Right lobe of liver (tissue), 6 donors: ENCODE measurements around the gene FGF6. TPM values are rescaled to one million over a fixed set of nuclear protein-coding genes. Genes with fewer than 3 reads are reported as not detected.

ENCODE experiments used
- ATAC-seq, 4 donors: fragments of 200-7000 bp; cut with Tn5 transposase; one replicate each; pipeline ENCODE4 v1.9.1; 2020; ENCODE audit warnings: mild to moderate bottlenecking in 4 of 4, moderate library complexity in 4 of 4
- DNase-seq, 3 donors: peaks; one replicate each; pipeline ENCODE4 v3.0.0-alpha.2; 2020
- H3K27ac ChIP-seq, 3 donors: fragments of 200-600 bp; one replicate each; pipeline ENCODE4 v1.8.0; 2022
- H3K27me3 ChIP-seq, 2 donors: fragments of 200-600 bp; one replicate each; pipeline ENCODE4 v1.8.0; 2022
- H3K36me3 ChIP-seq, 4 donors: fragments of 200-600 bp; sonication (generic) in 1 of 4; one replicate each; pipeline versions ENCODE4 v1.5.1 to v1.8.0; 2017 to 2022; ENCODE audit warnings: control low read depth in 1 of 4
- H3K4me1 ChIP-seq, 4 donors: fragments of 200-600 bp; sonication (generic) in 1 of 4; one replicate each; pipeline versions ENCODE4 v1.5.1 to v1.8.0; 2017 to 2022; ENCODE audit warnings: control low read depth in 1 of 4
- H3K4me3 ChIP-seq, 3 donors: fragments of 200-600 bp; one replicate each; pipeline ENCODE4 v1.8.0; 2022
- H3K9me3 ChIP-seq, 4 donors: fragments of 200-600 bp; sonication (generic) in 1 of 4; one replicate each; pipeline versions ENCODE4 v1.5.1 to v1.8.0; 2017 to 2022; ENCODE audit warnings: control low read depth in 1 of 4
- POLR2A ChIP-seq: fragments of 450-650 bp; IDR thresholded peaks from one replicate; pipeline ENCODE4 v1.6.1; 2017; ENCODE audit warnings: antibody characterized with exemption, mild to moderate bottlenecking
- WGBS: methylation state at CpG from one replicate; pipeline ENCODE4 v1.1.6; 2018; ENCODE audit warnings: low coverage, low lambda C conversion rate; ENCODE audit not compliant: insufficient coverage; ENCODE audit errors: missing lambda C conversion rate; 5-methylcytosine and 5-hydroxymethylcytosine counted together
- intact Hi-C, 2 donors: fragments of 100-400 bp; cut with DNase I; formaldehyde crosslinking; loops; one replicate each; pipeline versions ENCODE4 v1.11.2 to v1.14.1; 2022
- total RNA-seq, 6 experiments: library from RNA; depleted of rRNA in 2 of 6; stranded (reverse); fragments of >200 nt in 2 of 6; fragmentation: NEBNext Ultra II Directional in 3 of 6; extraction: Animal tissue kit (Norgen Biotek cat#: 25700) in 3 of 6; gene quantifications; one replicate each; pipeline versions ENCODE4 v1.1.0 to v1.2.4, GENCODE V29; 2016 to 2023
- TF ChIP-seq, protein P1 (sequence below), 4 donors: fragments of 200-600 bp in 3 of 4; fragments of 450-650 bp in 1 of 4; IDR thresholded peaks; one replicate each; pipeline versions ENCODE4 v1.5.1 to v1.8.0; 2016 to 2022; ENCODE audit warnings: antibody characterized with exemption in 4 of 4, mild to moderate bottlenecking in 2 of 4
- donor health status: DM: no; HTN: yes; CAD: no.
- donor health status: DM: no; HTN: no; CAD: no.
- donor health status: DM: no; HTN: no; CAD: no.
- donor health status: DM: no; HTN: yes; CAD: no.
- donor health status: DM: no; HTN: yes; CAD: no.

FGF6 gene
- total RNA-seq, 6 experiments from 2014 or later = not detected

DNA sequence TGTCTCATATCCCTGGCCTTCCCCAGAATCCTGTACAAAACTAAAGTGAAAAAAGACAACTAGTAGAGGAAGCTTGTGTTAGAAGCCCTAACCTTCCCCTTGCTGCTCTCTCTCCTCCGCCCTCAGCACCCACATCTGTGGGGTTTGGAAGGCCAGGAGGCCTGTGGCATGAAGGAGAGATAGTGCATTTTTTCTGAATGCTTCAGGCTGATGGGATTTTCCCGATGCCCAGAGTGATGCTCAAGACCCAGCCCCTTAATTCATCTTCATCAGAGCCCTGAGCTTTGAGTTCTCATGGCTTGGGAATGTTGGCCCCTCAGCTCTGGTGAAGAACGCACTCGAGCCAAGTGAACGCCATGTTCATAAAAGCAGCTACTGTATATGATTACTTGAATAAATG lies 5.9 kb downstream of the FGF6 start:
- intact Hi-C loops = no loop called here
- 42% methylated on average over 2 of the region's 5 CpGs for WGBS
- TF ChIP-seq POLR2A = no peak
- TF ChIP-seq, protein P1, sequence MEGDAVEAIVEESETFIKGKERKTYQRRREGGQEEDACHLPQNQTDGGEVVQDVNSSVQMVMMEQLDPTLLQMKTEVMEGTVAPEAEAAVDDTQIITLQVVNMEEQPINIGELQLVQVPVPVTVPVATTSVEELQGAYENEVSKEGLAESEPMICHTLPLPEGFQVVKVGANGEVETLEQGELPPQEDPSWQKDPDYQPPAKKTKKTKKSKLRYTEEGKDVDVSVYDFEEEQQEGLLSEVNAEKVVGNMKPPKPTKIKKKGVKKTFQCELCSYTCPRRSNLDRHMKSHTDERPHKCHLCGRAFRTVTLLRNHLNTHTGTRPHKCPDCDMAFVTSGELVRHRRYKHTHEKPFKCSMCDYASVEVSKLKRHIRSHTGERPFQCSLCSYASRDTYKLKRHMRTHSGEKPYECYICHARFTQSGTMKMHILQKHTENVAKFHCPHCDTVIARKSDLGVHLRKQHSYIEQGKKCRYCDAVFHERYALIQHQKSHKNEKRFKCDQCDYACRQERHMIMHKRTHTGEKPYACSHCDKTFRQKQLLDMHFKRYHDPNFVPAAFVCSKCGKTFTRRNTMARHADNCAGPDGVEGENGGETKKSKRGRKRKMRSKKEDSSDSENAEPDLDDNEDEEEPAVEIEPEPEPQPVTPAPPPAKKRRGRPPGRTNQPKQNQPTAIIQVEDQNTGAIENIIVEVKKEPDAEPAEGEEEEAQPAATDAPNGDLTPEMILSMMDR (IDR thresholded peaks at IDR 0.05) = no peak
- H3K27me3 ChIP-seq = no peaks in the 10 kb centered on the region
- H3K27ac ChIP-seq = no peak overlapping the region
- no peaks in the 10 kb centered on the region for H3K4me1 ChIP-seq
- no peaks in the 10 kb centered on the region for H3K36me3 ChIP-seq
- DNase-seq (peak in 1 of 3 donors; percentile 10), ATAC-seq (no peak)
- H3K9me3 ChIP-seq = no peaks in the 10 kb centered on the region
- no peak overlapping the region for H3K4me3 ChIP-seq

DNA sequence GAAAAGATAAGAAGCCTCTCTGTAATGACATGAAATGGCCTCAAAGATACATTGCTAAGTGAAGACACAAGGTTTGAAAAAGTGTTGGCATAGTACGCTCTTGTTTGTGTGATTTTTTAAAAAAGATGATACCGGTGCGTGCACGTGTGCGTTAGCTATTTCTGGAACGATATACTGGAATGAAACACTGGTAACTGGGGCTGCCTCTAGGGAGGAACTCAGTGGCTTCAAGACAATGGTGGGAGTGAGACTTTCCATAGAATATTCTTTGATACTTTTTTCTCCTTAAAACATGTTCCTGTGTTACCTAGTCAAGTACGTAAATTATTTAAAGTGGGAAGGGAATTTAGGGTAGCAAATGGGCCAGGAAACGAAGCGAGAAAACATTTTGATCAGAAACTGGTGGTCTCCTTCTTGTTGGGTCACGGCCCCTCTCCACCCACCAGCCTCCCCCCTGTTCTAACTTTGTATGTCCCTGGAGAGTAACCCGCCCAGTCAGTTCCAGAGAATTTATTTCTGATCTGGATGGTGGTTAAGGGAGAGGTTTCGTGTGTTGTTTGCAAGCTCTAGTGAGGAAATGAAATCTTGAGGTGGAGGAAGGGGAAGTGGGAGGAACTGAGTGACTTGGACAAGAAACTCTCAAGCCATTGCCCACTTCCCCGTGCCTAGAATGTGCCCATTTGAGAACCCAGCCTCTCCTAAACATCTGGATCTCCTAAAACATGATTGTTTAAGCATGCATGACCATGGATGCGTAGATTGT lies 6.6 kb downstream of the FGF6 start:
- DNase-seq (peak in 1 of 3 donors; percentile 7), ATAC-seq (peak in 3 of 4 donors; percentile 20 to 32 (median 22))
- TF ChIP-seq POLR2A = no peak
- TF ChIP-seq, protein P1 (IDR thresholded peaks at IDR 0.05) = no peak
- Histone ChIP-seq H3K4me3 (no peak overlapping the region), H3K27me3 (no peaks in the 10 kb centered on the region), H3K36me3 (no peaks in the 10 kb centered on the region), H3K9me3 (no peaks in the 10 kb centered on the region), H3K27ac (no peak overlapping the region), H3K4me1 (no peaks in the 10 kb centered on the region)
- WGBS = 63% methylated on average over 14 of the region's 14 CpGs
- intact Hi-C loops = no loop called here

DNA sequence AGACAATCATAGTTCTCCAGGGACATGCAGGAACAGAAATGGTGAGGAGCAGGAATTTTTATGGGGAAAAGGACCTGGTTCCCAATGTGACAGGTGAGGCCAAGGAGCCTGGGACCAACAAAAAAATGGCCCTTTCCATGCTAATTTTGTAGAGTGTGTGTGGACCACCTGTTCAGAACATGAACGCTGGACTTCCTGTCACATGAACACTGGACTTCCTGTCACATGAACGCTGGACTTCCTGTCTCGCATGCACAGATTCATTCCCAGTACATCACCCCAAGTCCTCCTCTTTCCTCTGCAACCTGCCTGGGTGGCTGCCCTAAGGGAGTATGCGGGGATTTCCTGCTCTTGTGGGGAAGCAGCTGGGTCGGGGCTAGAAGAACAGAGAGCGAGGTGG lies 10.1 kb downstream of the FGF6 start:
- no peaks in the 10 kb centered on the region for H3K9me3 ChIP-seq
- H3K4me3 ChIP-seq = no peak overlapping the region
- peak in 1 of 3 donors; percentile 15 for DNase-seq
- H3K27me3 ChIP-seq = no peaks in the 10 kb centered on the region
- H3K36me3 ChIP-seq = no peaks in the 10 kb centered on the region
- intact Hi-C loops = no loop called here
- no peaks in the 10 kb centered on the region for H3K4me1 ChIP-seq
- TF ChIP-seq, protein P1 (IDR thresholded peaks at IDR 0.05) = no peak
- no peak for TF ChIP-seq POLR2A
- no peak for ATAC-seq
- H3K27ac ChIP-seq = no peak overlapping the region
- 68% methylated on average over 6 of the region's 6 CpGs for WGBS

DNA sequence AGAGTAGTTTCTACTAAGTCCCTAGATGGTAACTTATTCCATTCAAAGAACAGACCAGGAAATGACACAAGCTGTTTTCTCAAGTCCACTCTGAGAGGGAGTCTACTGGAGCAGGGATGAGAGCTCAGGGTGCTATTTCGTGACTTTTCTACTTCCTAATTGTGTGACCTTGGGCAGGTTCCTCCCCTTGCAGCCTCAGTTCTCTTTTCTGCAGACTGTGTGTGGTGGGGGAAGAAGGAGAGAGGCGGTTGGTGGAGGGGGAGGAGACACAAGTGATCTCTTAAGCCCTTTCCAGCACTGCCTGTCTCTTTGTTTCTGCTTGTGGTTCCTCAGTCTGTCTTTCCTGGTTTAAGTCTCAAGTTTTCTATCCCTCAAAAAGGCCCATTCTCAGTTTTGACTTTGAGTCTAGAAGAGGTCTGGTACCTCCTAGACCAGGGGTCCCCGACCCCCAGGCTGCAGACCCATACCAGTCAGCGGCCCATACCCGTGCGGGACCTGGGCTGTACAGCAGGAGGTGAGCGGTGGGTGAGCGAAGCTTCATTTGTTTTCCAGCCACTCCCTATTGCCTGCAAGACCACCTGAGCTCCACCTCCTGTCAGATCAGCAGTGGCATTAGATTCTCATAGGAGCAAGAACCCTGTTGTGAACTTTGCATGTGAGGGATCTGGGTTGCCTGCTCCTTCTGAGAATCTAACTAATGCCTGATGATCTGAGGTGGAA lies 10.7 kb downstream of the FGF6 start:
- H3K4me1 ChIP-seq = no peaks in the 10 kb centered on the region
- no peak overlapping the region for H3K27ac ChIP-seq
- no peak overlapping the region for H3K4me3 ChIP-seq
- whole genome bisulfite sequencing = 33% methylated on average over 3 of the region's 8 CpGs
- H3K36me3 ChIP-seq = no peaks in the 10 kb centered on the region
- TF ChIP-seq, protein P1 (IDR thresholded peaks at IDR 0.05) = no peak
- TF ChIP-seq POLR2A = no peak
- ATAC-seq (peak in 3 of 4 donors; percentile 40 to 60 (median 43)), DNase-seq (peak in 1 of 3 donors; percentile 32)
- no peaks in the 10 kb centered on the region for H3K9me3 ChIP-seq
- H3K27me3 ChIP-seq = no peaks in the 10 kb centered on the region
- intact Hi-C loops = no loop called here
